SIG-M5 treated with dmso at 0.1 percent for 504 hours (cell line): ENCODE data around the gene TMC1.
"Not testable (repeated sequence)": the region's sequence is repeated elsewhere in the genome, so short reads cannot be mapped to it uniquely, and the experiment has no call there.

Experiments used
- DNase-seq: peaks from one replicate; lab custom pipeline; 2025; ENCODE audit not compliant: unreplicated experiment; lab: John Stamatoyannopoulos, UW

The TMC1 gene

DNA sequence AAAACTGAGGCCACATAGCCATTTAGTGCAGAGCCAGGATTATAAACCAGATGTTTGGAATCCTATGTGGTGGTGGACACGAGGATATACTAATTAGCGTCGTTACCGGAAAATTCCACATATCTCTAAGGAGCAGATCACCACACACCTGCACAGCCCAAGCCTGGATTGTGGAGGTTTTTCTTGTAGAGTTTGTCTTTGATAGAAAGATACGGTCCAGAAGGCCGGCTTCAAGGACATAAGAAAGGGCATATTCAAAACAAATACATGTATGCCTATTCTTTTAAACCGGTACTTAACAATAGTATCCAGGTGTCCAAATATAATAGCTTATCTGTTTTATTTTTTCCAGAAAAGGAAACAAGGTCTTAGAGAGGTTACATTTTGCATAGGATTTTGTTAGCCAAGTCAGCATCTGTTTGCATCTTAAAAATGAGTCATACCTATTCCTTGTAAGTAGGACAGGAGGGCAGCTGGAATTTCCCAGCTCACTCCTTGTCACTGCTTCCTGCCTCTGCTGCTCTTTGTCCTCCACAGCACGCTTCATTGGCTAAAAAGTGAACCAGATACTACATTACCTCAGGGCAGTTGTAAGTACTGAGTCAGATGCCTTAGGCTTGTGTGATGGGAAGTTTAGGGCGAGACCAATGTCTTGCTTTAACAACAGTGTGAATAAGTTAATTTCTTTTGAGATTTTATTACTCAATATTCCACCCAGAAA, 3.6 kb downstream of the TMC1 start:
- DNase-seq: peak; percentile 40

DNA sequence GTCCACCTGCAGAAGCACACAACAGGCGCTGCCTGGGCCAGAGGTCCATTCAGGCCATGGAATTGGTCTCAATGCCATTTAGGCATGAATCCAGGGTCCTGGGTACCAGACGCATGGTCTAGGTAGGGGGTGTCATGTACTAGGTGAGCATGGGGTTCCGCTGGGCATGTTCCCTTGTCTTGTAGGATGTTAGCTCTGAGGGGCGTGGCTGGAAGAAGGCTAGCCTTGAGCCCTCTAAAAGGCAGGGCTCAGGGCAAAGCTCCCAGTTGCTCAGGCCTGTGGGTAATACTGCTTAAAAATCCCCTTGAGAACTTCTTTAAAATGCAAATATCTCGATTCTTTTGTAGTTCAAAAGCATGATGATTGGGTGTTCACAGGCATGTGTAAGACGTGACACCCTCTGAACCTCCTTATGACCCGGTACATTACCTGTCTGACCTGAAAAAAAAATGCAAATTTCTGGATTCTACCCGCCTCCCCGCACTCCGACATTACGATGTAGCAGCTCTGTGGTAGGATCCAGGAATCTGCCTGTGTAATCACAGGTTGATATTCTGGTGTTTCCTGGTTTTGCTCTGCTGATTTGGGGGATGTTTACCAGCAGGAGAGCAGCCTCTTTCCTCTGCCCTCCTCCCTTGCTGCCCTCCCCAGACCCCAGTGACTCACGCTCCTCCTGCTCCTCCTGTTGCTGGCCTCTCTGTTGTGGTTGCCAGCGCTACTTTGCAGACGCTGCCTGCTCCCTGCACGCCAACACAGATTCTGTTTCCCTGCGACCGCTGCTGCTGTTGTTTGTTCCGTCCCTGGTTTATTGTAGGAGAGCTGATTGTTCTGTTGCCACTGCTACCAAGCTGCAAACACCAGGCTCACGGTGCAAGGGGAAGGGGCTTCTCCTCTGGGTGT, 5.7 kb downstream of the TMC1 start:
- DNase-seq: peak; percentile 76

GRCh38 chr9:72527801-72528195, 6.4 kb downstream of the TMC1 start:
- peak; percentile 52 for DNase-seq

- DNase-seq: no peak
Measured at GRCh38 chr9:72529531-72529930, 8.1 kb downstream of the TMC1 start.

- DNase-seq: no peak
Measured at GRCh38 chr9:72533322-72533721, 11.9 kb downstream of the TMC1 start.

DNA sequence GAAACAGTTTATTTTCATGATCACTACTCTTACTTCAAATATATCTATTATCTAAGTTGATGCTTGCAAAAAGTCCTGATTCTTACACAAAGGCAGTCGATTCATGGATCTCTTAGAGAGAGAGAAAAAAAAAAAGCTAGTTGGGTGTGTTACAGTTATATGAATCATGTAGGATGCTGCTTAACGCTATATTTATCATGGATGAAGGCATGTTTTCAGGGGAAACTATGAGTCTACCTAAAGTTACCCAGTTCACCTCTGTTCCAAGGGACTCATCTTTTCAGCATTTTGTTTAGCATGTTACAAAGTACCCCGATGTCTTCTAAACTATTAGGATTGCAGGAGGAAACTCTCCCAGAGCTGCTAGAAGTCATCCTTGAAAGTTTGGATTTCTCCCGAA, 13.5 kb downstream of the TMC1 start:
- DNase-seq: no peak

GRCh38 chr9:72537011-72537545, 15.7 kb downstream of the TMC1 start:
- DNase-seq: no peak

DNA sequence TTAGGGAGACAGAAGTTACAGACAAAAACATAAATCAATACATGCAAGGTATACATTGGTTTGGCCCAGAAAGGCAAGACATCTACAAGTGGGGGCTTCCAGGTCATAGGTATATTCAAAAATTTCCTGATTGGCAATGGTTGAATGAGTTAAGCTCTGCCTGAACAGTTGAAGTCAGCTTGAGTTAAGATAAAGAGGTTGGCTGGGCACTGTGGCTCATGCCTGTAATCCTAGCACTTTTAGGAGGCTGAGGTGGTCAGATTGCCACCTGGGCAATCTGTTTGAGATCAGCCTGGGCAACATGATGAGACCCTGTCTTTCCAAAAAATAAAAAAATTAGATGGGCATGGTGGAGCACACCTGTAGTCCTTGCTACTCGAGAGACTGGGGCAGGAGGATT, 16.3 kb downstream of the TMC1 start:
- DNase-seq: no peak

GRCh38 chr9:72538921-72539702, 17.7 kb downstream of the TMC1 start:
- no peak for DNase-seq

- DNase-seq: no peak
Measured at GRCh38 chr9:72539824-72540347, 18.5 kb downstream of the TMC1 start.

- DNase-seq: no peak
Measured at GRCh38 chr9:72540348-72540873, 19.0 kb downstream of the TMC1 start.

DNA sequence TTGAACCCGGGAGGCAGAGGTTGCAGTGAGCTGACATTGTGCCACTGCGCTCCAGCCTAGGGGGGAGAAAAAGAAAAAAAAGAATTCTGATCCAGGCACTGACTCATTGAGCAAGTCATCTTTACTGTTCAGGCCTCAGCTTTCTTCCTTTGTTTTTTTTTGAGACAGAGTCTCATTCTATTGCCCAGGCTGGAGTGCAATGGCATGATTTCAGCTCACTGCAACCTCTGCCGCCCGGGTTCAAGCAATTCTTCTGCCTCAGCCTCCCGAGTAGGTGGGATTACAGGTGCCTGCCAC, 21.1 kb downstream of the TMC1 start:
- DNase-seq: not testable (repeated sequence)

- DNase-seq: no peak
Measured at GRCh38 chr9:72542917-72543316, 21.5 kb downstream of the TMC1 start.

- DNase-seq: no peak
Measured at GRCh38 chr9:72551306-72551705, 29.9 kb downstream of the TMC1 start.

DNA sequence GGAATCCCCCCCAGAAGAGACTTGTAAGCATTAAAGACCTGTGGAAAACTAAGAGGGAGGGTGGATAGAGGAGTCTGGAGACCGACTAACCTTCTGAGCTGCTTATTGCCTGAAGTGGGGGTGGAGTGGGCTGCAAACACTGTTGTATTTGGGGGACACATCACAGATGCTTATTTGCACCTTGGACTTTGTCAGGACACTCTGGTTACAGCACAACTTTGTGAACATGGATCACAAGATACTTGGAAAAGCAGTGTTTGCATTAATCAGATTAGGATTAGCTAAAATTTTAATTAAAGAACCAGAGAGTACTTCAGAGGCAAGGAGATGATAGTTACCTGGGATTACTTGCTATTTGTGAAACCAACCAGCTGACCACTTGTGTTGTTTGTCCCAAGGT, 30.9 kb downstream of the TMC1 start:
- DNase-seq: no peak

GRCh38 chr9:72554221-72554641, 32.8 kb downstream of the TMC1 start:
- no peak for DNase-seq

- DNase-seq: peak; percentile 63
Measured at GRCh38 chr9:72557549-72557948, 36.1 kb downstream of the TMC1 start.

- no peak for DNase-seq
Measured at GRCh38 chr9:72560086-72560485, 38.7 kb downstream of the TMC1 start.

DNA sequence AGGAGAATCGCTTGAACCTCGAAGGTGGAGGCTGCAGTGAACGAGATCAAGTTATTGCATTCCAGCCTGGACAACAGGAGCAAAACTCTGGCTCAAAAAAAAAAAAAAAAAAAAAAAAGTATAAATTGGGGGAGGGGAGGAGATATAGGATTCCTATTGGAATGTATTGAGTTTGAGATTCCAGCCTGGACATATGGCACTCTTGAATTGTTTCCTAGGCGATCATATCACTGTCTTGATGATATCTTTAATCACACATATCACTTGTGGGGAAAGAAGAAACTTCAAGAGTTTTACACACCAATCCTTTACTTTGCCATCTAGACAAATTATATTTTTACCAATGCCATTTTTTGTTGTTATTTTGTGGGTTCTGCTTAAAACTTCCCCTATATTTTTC, 42.4 kb downstream of the TMC1 start:
- DNase-seq: no peak

GRCh38 chr9:72564479-72565281, 43.3 kb downstream of the TMC1 start:
- DNase-seq: no peak
